ENCODE measurements around the gene REEP1. TPM values are rescaled to one million over a fixed set of nuclear protein-coding genes. Genes with fewer than 3 reads are reported as not detected.

REEP1 gene
- total and polyA plus RNA-seq, 9 of the 15 experiments (the other 6 are each of a cell fraction or from before 2014, with no cell fraction given): 0.11 to 0.67 (median 0.13) TPM

DNA sequence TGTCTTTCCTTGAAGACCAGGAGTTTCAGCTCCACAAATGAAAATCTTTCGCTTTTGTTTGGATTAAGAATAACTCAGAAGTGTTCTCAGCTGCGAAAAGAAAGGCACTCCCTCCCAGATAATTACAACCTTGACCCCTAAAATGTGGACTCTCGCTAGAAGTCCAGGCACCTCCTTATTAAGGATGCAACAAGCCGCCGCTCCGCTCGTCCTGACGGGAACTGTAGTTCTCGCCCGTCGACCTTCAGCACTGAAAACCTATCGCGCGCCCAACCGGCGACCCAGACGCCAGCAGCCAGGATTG, 142.7 kb downstream of the REEP1 start (continued):
- peak; percentile 94 for TF ChIP-seq ESRRA (IDR thresholded peaks at IDR 0.05; ENCODE audit: borderline replicate concordance, low read depth)
- no peak for TF ChIP-seq BDP1 (IDR thresholded peaks at IDR 0.05; ENCODE audit: insufficient read depth, insufficient read length)
- TF ChIP-seq, protein P1, sequence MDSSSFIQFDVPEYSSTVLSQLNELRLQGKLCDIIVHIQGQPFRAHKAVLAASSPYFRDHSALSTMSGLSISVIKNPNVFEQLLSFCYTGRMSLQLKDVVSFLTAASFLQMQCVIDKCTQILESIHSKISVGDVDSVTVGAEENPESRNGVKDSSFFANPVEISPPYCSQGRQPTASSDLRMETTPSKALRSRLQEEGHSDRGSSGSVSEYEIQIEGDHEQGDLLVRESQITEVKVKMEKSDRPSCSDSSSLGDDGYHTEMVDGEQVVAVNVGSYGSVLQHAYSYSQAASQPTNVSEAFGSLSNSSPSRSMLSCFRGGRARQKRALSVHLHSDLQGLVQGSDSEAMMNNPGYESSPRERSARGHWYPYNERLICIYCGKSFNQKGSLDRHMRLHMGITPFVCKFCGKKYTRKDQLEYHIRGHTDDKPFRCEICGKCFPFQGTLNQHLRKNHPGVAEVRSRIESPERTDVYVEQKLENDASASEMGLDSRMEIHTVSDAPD (CRISPR knock-in tag; IDR thresholded peaks at IDR 0.05): no peak
- TF ChIP-seq, protein P2, sequence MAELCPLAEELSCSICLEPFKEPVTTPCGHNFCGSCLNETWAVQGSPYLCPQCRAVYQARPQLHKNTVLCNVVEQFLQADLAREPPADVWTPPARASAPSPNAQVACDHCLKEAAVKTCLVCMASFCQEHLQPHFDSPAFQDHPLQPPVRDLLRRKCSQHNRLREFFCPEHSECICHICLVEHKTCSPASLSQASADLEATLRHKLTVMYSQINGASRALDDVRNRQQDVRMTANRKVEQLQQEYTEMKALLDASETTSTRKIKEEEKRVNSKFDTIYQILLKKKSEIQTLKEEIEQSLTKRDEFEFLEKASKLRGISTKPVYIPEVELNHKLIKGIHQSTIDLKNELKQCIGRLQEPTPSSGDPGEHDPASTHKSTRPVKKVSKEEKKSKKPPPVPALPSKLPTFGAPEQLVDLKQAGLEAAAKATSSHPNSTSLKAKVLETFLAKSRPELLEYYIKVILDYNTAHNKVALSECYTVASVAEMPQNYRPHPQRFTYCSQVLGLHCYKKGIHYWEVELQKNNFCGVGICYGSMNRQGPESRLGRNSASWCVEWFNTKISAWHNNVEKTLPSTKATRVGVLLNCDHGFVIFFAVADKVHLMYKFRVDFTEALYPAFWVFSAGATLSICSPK (IDR thresholded peaks at IDR 0.05; ENCODE audit: borderline replicate concordance): no peak
- TF ChIP-seq GTF2E2 (tag; IDR thresholded peaks at IDR 0.05): no peak
- no peak for TF ChIP-seq SMAD2 (IDR thresholded peaks at IDR 0.05; ENCODE audit: low read depth, low read length)
- no peak for TF ChIP-seq XRCC4 (IDR thresholded peaks at IDR 0.05; ENCODE audit: extremely low read depth, insufficient read depth, insufficient read length)
- no peak for TF ChIP-seq RFX5 (IDR thresholded peaks at IDR 0.05; ENCODE audit: low read depth, low read length)
- TF ChIP-seq TCF3 (CRISPR knock-in tag; IDR thresholded peaks at IDR 0.05): no peak
- TF ChIP-seq, protein P3, sequence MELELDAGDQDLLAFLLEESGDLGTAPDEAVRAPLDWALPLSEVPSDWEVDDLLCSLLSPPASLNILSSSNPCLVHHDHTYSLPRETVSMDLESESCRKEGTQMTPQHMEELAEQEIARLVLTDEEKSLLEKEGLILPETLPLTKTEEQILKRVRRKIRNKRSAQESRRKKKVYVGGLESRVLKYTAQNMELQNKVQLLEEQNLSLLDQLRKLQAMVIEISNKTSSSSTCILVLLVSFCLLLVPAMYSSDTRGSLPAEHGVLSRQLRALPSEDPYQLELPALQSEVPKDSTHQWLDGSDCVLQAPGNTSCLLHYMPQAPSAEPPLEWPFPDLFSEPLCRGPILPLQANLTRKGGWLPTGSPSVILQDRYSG (tag; conservative IDR thresholded peaks at IDR 0.05; ENCODE audit: low read depth): no peak
- TF ChIP-seq TFAM (CRISPR knock-in tag; conservative IDR thresholded peaks at IDR 0.05): no peak
- TF ChIP-seq PML (IDR thresholded peaks at IDR 0.05; ENCODE audit: low read length): no peak
- TF ChIP-seq POLR2G (IDR thresholded peaks at IDR 0.05; ENCODE audit: low read depth, low read length): no peak
- no peak for TF ChIP-seq MYC (IDR thresholded peaks at IDR 0.05; ENCODE audit: low read depth, low read length)
- no peak for TF ChIP-seq MYC (CRISPR knock-in tag; IDR thresholded peaks at IDR 0.05; ENCODE audit: borderline replicate concordance, low read depth)
- TF ChIP-seq HCFC1 (IDR thresholded peaks at IDR 0.05; ENCODE audit: low read depth, low read length): peak; percentile 88
- TF ChIP-seq ZNF274 (IDR thresholded peaks at IDR 0.05; ENCODE audit: borderline replicate concordance, low read depth, low read length): no peak
- no peak for TF ChIP-seq ZNF253 (CRISPR knock-in tag; conservative IDR thresholded peaks at IDR 0.05)
- no peak for TF ChIP-seq FOXA3 (CRISPR knock-in tag; conservative IDR thresholded peaks at IDR 0.05 in 1 of 2, IDR thresholded peaks at IDR 0.05 in 1 of 2)
- TF ChIP-seq SRF (CRISPR knock-in tag; IDR thresholded peaks at IDR 0.05): peak in 1 of 2 experiments; percentile 88; a peak in 2 of 4 replicates
- 0 out of 2 replicates have a peak, but pooled peaks have one; percentile 6 for TF ChIP-seq RUNX1 (IDR thresholded peaks at IDR 0.05; ENCODE audit: low read depth)
- TF ChIP-seq SNIP1 (IDR thresholded peaks at IDR 0.05; ENCODE audit: low read depth): no peak
- no peak for TF ChIP-seq PTTG1 (tag; IDR thresholded peaks at IDR 0.05; ENCODE audit: low read depth)
